HepG2 (cell line): ENCODE data around the gene CD320. TPM values are rescaled to one million over a fixed set of nuclear protein-coding genes. Genes with fewer than 3 reads are reported as not detected.

Experiments
- CREB1 ChIP-seq, 2 experiments: fragments of 450-650 bp in 1 of 2; IDR thresholded peaks; 2 replicates each; pipeline ENCODE4 v1.6.1; 2016 to 2017; ENCODE audit warnings: control low read depth in 1 of 2, mild to moderate bottlenecking in 1 of 2, missing compliant biosample characterization in 1 of 2, missing genetic modification characterization in 1 of 2
- JUN ChIP-seq: sonication (generic); formaldehyde crosslinking; IDR thresholded peaks from 2 replicates; pipeline ENCODE4 v1.4.0; 2020; ENCODE audit warnings: mild to moderate bottlenecking, missing genetic modification reagents
- KLF16 ChIP-seq, 2 experiments: sonication (generic) in 1 of 2; formaldehyde crosslinking in 1 of 2; IDR thresholded peaks; 2 replicates each; pipeline versions ENCODE4 v1.6.1 to v1.8.0; 2016 to 2023; ENCODE audit warnings: missing genetic modification reagents in 2 of 2, missing compliant biosample characterization in 1 of 2
- MIXL1 ChIP-seq: IDR thresholded peaks from 2 replicates; pipeline ENCODE4 v1.6.1; 2016
- MXD4 ChIP-seq: IDR thresholded peaks from 2 replicates; pipeline ENCODE4 v1.6.1; 2016; ENCODE audit warnings: mild to moderate bottlenecking, missing biosample characterization, missing genetic modification reagents
- POLR2A ChIP-seq, 2 experiments: IDR thresholded peaks; 2 replicates each; pipeline ENCODE4 v1.6.1; 2011; ENCODE audit warnings: low read depth in 2 of 2, low read length in 2 of 2, mild to moderate bottlenecking in 1 of 2, moderate library complexity in 1 of 2; ENCODE audit not compliant: insufficient read depth in 1 of 2
- REPIN1 ChIP-seq: sonication (generic); formaldehyde crosslinking; IDR thresholded peaks from 2 replicates; pipeline ENCODE4 v1.8.0; 2022; ENCODE audit warnings: missing genetic modification reagents, low read depth, mild to moderate bottlenecking, borderline replicate concordance
- RXRA ChIP-seq: sonication (generic); formaldehyde crosslinking; IDR thresholded peaks from 2 replicates; pipeline ENCODE4 v1.5.1; 2020; ENCODE audit warnings: missing genetic modification reagents
- SNAPC2 ChIP-seq: sonication (generic); formaldehyde crosslinking; IDR thresholded peaks from 2 replicates; pipeline ENCODE4 v1.8.1; 2022; ENCODE audit warnings: mild to moderate bottlenecking, missing genetic modification reagents
- TOPORS ChIP-seq: sonication (generic); formaldehyde crosslinking; IDR thresholded peaks from 2 replicates; pipeline ENCODE4 v1.8.0; 2023; ENCODE audit warnings: mild to moderate bottlenecking, missing genetic modification reagents
- ZFP36L1 ChIP-seq: sonication (generic); formaldehyde crosslinking; IDR thresholded peaks from 2 replicates; pipeline ENCODE4 v1.8.0; 2022; ENCODE audit warnings: mild to moderate bottlenecking, missing genetic modification reagents, moderate library complexity
- ZMYM2 ChIP-seq: sonication (generic); formaldehyde crosslinking; IDR thresholded peaks from 2 replicates; pipeline ENCODE4 v1.8.0; 2022; ENCODE audit warnings: mild to moderate bottlenecking, missing genetic modification reagents
- ZNF329 ChIP-seq: sonication (generic); formaldehyde crosslinking; IDR thresholded peaks from 2 replicates; pipeline ENCODE4 v1.9.0; 2021; ENCODE audit warnings: low read depth, mild to moderate bottlenecking, missing genetic modification reagents
- ZNF75D ChIP-seq: sonication (generic); formaldehyde crosslinking; IDR thresholded peaks from 2 replicates; pipeline ENCODE4 v1.8.1; 2023; ENCODE audit warnings: missing genetic modification reagents, mild to moderate bottlenecking, borderline replicate concordance
- polyA plus RNA-seq, 8 experiments: library from polyadenylated mRNA; depleted of rRNA in 3 of 8; stranded (reverse) in 7 of 8; unstranded in 1 of 8; fragments of >200 nt; fragmentation: Illumina TruSeq in 4 of 8; extraction: Trizol in 4 of 8; gene quantifications; 2 replicates each; pipeline versions ENCODE4 v1.2.1 to v1.2.3, GENCODE V29; 2011 to 2016; ENCODE audit warnings: low read depth in 4 of 8, missing spikeins in 1 of 8, mixed read lengths in 1 of 8; ENCODE audit not compliant: insufficient read depth in 1 of 8
- total RNA-seq, 5 experiments: library from RNA; depleted of rRNA; stranded (reverse); fragments of >200 nt; fragmentation: Illumina TruSeq; extraction: Trizol; gene quantifications; 2 replicates each; pipeline ENCODE4 v1.2.3, GENCODE V29; 2016; ENCODE audit warnings: low read depth in 1 of 5
- TF ChIP-seq, protein P1 (sequence below), 2 experiments: sonication (generic) in 1 of 2; formaldehyde crosslinking in 1 of 2; IDR thresholded peaks; 2 replicates each; pipeline versions ENCODE4 v1.6.1 to v1.9.0; 2014 to 2022; ENCODE audit warnings: antibody characterized with exemption in 1 of 2, borderline replicate concordance in 1 of 2, inconsistent platforms in 1 of 2, low read depth in 1 of 2, missing genetic modification reagents in 1 of 2
- TF ChIP-seq, protein P2 (sequence below): sonication (generic); formaldehyde crosslinking; IDR thresholded peaks from 2 replicates; pipeline ENCODE4 v1.8.1; 2023; ENCODE audit warnings: mild to moderate bottlenecking, missing genetic modification reagents
- TF ChIP-seq, protein P3 (sequence below): sonication (generic); formaldehyde crosslinking; conservative IDR thresholded peaks from 2 replicates; pipeline ENCODE4 v1.8.1; 2023; ENCODE audit warnings: missing genetic modification reagents
- TF ChIP-seq, protein P4 (sequence below): sonication (generic); formaldehyde crosslinking; IDR thresholded peaks from 2 replicates; pipeline ENCODE4 v1.4.0; 2020; ENCODE audit warnings: missing genetic modification reagents, low read depth, mild to moderate bottlenecking, borderline replicate concordance

CD320 gene
- total and polyA plus RNA-seq, 2 of the 13 experiments (the other 11 are each of a cell fraction or from before 2014, with no cell fraction given) = 83.1 to 99.9 TPM

DNA sequence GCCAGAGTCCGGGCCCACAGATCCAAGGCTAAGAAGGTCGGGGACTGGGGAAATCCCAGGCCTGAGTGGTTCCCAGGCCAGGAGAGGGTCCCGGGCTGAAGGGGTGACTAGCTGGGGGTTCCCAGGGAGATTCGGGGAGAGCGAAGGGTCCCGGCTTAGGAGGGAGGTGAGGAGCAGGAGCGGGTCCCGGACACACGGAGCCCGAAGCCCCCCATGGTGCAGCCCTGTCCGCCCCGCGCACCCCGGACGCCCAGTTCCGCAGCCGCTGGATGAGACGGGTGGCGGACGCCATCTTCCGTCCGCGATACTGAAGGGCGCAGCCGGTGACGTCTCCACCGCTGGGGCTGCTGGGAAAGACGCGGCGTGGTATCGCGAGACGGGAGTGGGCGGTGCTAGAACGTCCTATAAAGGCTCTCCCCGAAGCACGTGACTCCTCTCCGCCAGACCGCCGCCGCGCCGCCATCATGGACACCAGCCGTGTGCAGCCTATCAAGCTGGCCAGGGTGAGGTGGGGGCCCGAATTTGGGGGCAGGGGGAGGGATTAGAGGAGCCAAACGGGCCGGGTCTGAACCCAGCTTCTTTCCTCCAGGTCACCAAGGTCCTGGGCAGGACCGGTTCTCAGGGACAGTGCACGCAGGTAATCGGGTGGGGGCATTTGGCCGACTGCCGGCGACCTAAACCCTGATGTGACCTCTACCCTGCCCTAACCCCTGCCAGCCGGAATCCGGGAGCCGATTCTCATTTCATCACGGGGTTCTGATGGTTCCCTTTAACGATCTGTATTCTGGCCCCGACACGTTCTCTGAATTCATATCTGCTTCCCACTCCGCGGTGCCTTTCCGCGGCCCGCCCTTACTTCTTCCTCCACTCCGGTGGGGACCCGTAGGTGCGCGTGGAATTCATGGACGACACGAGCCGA lies 13.2 kb upstream of the CD320 start, which contains the start of the genes NDUFA7 and RPS28 (continued):
- TF ChIP-seq MXD4 (CRISPR knock-in tag) (peak; percentile 82), SNAPC2 (CRISPR knock-in tag) (peak; percentile 40; the same call in 1 of the 2 replicates), CREB1 (IDR thresholded peaks at IDR 0.05) (peak; percentile 90), CREB1 (CRISPR knock-in tag; IDR thresholded peaks at IDR 0.05) (peak; percentile 97), JUN (CRISPR knock-in tag) (no peak; the same call in 1 of the 2 replicates), ZNF329 (CRISPR knock-in tag) (0 out of 2 replicates have a peak, but pooled peaks have one; percentile 28), POLR2A (IDR thresholded peaks at IDR 0.05; ENCODE audit: insufficient read depth in 1 of 2, low read depth in 2 of 2, low read length in 2 of 2) (peak; percentile 90 to 92), TOPORS (CRISPR knock-in tag) (peak; percentile 30; the same call in 1 of the 2 replicates), ZMYM2 (CRISPR knock-in tag) (no peak), KLF16 (CRISPR knock-in tag; IDR thresholded peaks at IDR 0.05) (peak in 1 of 2 experiments; percentile 72; a peak in 1 of 4 replicates), ZNF75D (CRISPR knock-in tag) (no peak), RXRA (CRISPR knock-in tag) (no peak), MIXL1 (CRISPR knock-in tag) (peak; percentile 61; the same call in 1 of the 2 replicates), REPIN1 (CRISPR knock-in tag) (peak; percentile 66; the same call in 1 of the 2 replicates), ZFP36L1 (peak; percentile 17; the same call in 1 of the 2 replicates)
- TF ChIP-seq, protein P1, sequence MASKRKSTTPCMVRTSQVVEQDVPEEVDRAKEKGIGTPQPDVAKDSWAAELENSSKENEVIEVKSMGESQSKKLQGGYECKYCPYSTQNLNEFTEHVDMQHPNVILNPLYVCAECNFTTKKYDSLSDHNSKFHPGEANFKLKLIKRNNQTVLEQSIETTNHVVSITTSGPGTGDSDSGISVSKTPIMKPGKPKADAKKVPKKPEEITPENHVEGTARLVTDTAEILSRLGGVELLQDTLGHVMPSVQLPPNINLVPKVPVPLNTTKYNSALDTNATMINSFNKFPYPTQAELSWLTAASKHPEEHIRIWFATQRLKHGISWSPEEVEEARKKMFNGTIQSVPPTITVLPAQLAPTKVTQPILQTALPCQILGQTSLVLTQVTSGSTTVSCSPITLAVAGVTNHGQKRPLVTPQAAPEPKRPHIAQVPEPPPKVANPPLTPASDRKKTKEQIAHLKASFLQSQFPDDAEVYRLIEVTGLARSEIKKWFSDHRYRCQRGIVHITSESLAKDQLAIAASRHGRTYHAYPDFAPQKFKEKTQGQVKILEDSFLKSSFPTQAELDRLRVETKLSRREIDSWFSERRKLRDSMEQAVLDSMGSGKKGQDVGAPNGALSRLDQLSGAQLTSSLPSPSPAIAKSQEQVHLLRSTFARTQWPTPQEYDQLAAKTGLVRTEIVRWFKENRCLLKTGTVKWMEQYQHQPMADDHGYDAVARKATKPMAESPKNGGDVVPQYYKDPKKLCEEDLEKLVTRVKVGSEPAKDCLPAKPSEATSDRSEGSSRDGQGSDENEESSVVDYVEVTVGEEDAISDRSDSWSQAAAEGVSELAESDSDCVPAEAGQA (IDR thresholded peaks at IDR 0.05; ENCODE audit: low read depth) = peak; percentile 94
- TF ChIP-seq, protein P1 (CRISPR knock-in tag; IDR thresholded peaks at IDR 0.05; ENCODE audit: borderline replicate concordance) = no peak
- TF ChIP-seq, protein P2, sequence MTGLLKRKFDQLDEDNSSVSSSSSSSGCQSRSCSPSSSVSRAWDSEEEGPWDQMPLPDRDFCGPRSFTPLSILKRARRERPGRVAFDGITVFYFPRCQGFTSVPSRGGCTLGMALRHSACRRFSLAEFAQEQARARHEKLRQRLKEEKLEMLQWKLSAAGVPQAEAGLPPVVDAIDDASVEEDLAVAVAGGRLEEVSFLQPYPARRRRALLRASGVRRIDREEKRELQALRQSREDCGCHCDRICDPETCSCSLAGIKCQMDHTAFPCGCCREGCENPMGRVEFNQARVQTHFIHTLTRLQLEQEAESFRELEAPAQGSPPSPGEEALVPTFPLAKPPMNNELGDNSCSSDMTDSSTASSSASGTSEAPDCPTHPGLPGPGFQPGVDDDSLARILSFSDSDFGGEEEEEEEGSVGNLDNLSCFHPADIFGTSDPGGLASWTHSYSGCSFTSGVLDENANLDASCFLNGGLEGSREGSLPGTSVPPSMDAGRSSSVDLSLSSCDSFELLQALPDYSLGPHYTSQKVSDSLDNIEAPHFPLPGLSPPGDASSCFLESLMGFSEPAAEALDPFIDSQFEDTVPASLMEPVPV (CRISPR knock-in tag) = 0 out of 2 replicates have a peak, but pooled peaks have one; percentile 81
- TF ChIP-seq, protein P3, sequence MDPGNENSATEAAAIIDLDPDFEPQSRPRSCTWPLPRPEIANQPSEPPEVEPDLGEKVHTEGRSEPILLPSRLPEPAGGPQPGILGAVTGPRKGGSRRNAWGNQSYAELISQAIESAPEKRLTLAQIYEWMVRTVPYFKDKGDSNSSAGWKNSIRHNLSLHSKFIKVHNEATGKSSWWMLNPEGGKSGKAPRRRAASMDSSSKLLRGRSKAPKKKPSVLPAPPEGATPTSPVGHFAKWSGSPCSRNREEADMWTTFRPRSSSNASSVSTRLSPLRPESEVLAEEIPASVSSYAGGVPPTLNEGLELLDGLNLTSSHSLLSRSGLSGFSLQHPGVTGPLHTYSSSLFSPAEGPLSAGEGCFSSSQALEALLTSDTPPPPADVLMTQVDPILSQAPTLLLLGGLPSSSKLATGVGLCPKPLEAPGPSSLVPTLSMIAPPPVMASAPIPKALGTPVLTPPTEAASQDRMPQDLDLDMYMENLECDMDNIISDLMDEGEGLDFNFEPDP (CRISPR knock-in tag) = no peak
- TF ChIP-seq, protein P4, sequence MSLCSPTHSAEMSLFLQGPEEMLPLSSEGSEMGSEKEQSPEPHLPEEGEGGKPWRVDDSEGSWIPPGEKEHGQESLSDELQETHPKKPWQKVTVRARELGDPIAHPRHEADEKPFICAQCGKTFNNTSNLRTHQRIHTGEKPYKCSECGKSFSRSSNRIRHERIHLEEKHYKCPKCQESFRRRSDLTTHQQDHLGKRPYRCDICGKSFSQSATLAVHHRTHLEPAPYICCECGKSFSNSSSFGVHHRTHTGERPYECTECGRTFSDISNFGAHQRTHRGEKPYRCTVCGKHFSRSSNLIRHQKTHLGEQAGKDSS (CRISPR knock-in tag) = peak; percentile 51; the same call in 1 of the 2 replicates
